ENCODE data around the gene SHC3.

GRCh38 chr9:88968799-88969198, 209.8 kb downstream of the SHC3 start:
- TF ChIP-seq CTCF (IDR thresholded peaks at IDR 0.05; ENCODE audit: extremely low read depth in 1 of 2, insufficient read depth in 1 of 2, low read depth in 1 of 2, low read length in 2 of 2) (no peak), POLR2AphosphoS5 (IDR thresholded peaks at IDR 0.05; ENCODE audit: insufficient read depth, low read depth, low read length) (no peak), EZH2 (IDR thresholded peaks at IDR 0.05; ENCODE audit: borderline replicate concordance, low read depth, low read length, severe bottlenecking) (no peak), MAX (IDR thresholded peaks at IDR 0.05; ENCODE audit: insufficient read depth, insufficient read length) (no peak), JUN (IDR thresholded peaks at IDR 0.05; ENCODE audit: borderline replicate concordance, insufficient read depth, insufficient read length, low read depth) (no peak), GATA2 (IDR thresholded peaks at IDR 0.05; ENCODE audit: insufficient read depth, insufficient read length, low read depth, low read length) (no peak), POLR2A (IDR thresholded peaks at IDR 0.05; ENCODE audit: low read depth, low read length) (no peak), FOS (IDR thresholded peaks at IDR 0.05; ENCODE audit: borderline replicate concordance, insufficient read depth, low read length) (no peak), MYC (IDR thresholded peaks at IDR 0.05; ENCODE audit: low read depth, low read length) (no peak)
